Common myeloid progenitor, CD34-positive (primary cell): ENCODE data around the gene DPH7.
"Not testable (repeated sequence)": the region's sequence is repeated elsewhere in the genome, so short reads cannot be mapped to it uniquely, and the experiment has no call there.

Experiments used
- CTCF ChIA-PET: fragments of 350-600 bp; sonication (Branson Sonifier 250); formaldehyde crosslinking; loops from one replicate; lab custom pipeline; 2021; ENCODE audit warnings: antibody characterized with exemption; lab: Charles Lee
- POLR2A ChIA-PET: fragments of 350-600 bp; sonication (Branson Sonifier 250); formaldehyde crosslinking; loops from one replicate; lab custom pipeline; 2021; ENCODE audit warnings: antibody characterized with exemption; lab: Charles Lee
- DNase-seq, 3 donors: peaks; one replicate each; pipeline versions ENCODE4 v3.0.0 to v3.0.0-alpha.2; 2013
- H3K27ac ChIP-seq, 2 experiments: 1 replicate in 1 of 2; 2 replicates in 1 of 2; pipeline ENCODE4 v1.7.0; 2013; ENCODE audit warnings: inconsistent platforms in 2 of 2, low read length in 2 of 2, mild to moderate bottlenecking in 2 of 2, low read depth in 1 of 2, moderate library complexity in 1 of 2; ENCODE audit not compliant: severe bottlenecking in 2 of 2, insufficient read depth in 1 of 2, poor library complexity in 1 of 2
- H3K27me3 ChIP-seq, 5 experiments: replicated peaks in 2 of 5; 1 replicate in 3 of 5; 2 replicates in 2 of 5; pipeline versions ENCODE4 v1.6.1 to v1.7.0; 2013; ENCODE audit warnings: low read length in 4 of 5, mild to moderate bottlenecking in 2 of 5, moderate library complexity in 2 of 5, inconsistent platforms in 1 of 5; ENCODE audit not compliant: insufficient read depth in 5 of 5, control insufficient read depth in 4 of 5
- H3K36me3 ChIP-seq, 4 experiments: 1 replicate in 2 of 4; 2 replicates in 2 of 4; pipeline versions ENCODE4 v1.6.1 to v1.7.0; 2013; ENCODE audit warnings: low read length in 3 of 4, control low read depth in 1 of 4, mild to moderate bottlenecking in 1 of 4; ENCODE audit not compliant: control insufficient read depth in 4 of 4, insufficient read depth in 4 of 4
- H3K4me1 ChIP-seq, 4 experiments: 1 replicate in 3 of 4; 2 replicates in 1 of 4; pipeline versions ENCODE4 v1.6.1 to v1.7.1; 2013; ENCODE audit warnings: low read length in 3 of 4, mild to moderate bottlenecking in 3 of 4, control low read depth in 1 of 4, inconsistent platforms in 1 of 4, moderate library complexity in 1 of 4; ENCODE audit not compliant: control insufficient read depth in 4 of 4, insufficient read depth in 4 of 4; ENCODE audit errors: control extremely low read depth in 1 of 4
- H3K4me3 ChIP-seq, 7 experiments: 1 replicate in 4 of 7; 2 replicates in 3 of 7; pipeline versions ENCODE4 v1.5.1 to v1.7.0; 2013; ENCODE audit warnings: mild to moderate bottlenecking in 7 of 7, low read length in 6 of 7, moderate library complexity in 6 of 7, inconsistent platforms in 2 of 7, low read depth in 2 of 7, control low read depth in 1 of 7; ENCODE audit not compliant: insufficient read depth in 4 of 7, control insufficient read depth in 1 of 7; ENCODE audit errors: extremely low read depth in 1 of 7
- H3K9me3 ChIP-seq, 5 experiments: 1 replicate in 4 of 5; 2 replicates in 1 of 5; pipeline versions ENCODE4 v1.6.1 to v1.7.1; 2013; ENCODE audit warnings: low read length in 4 of 5, mild to moderate bottlenecking in 2 of 5, inconsistent platforms in 1 of 5, low read depth in 1 of 5, moderate library complexity in 1 of 5; ENCODE audit not compliant: control insufficient read depth in 4 of 5, insufficient read depth in 2 of 5; ENCODE audit errors: control extremely low read depth in 1 of 5
- WGBS: methylation state at CpG from one replicate; pipeline ENCODE4 v1.1.5; 2013; ENCODE audit not compliant: insufficient coverage; 5-methylcytosine and 5-hydroxymethylcytosine counted together

DPH7 gene

GRCh38 chr9:137574192-137574591 is 4.5 kb downstream of the DPH7 start:
- Histone ChIP-seq H3K4me1 (peaks cover 4 to 23% (median 14%) of the 10 kb centered on the region in 4 experiments), H3K9me3 (no peaks in the 10 kb centered on the region), H3K27ac (no peak overlapping the region), H3K36me3 (peaks cover 4 to 49% (median 33%) of the 10 kb centered on the region in 4 experiments), H3K4me3 (no peak overlapping the region), H3K27me3 (no peaks in the 10 kb centered on the region)
- DNase-seq: no peak
- POLR2A ChIA-PET: no interaction called here
- CTCF ChIA-PET: interaction anchor here (1.2 kb wide), 1 partner anchor 14 kb away, joined by 6 read pairs; no protein-coding TSS in a partner anchor
- 98% methylated on average over 10 of the region's 10 CpGs for WGBS

- ChIA-PET POLR2A (no interaction called here), CTCF (no interaction called here)
- no peaks in the 10 kb centered on the region for H3K27me3 ChIP-seq
- 98% methylated on average over 3 of the region's 3 CpGs for WGBS
- DNase-seq: no peak
- H3K36me3 ChIP-seq: peaks cover 7 to 40% (median 26%) of the 10 kb centered on the region in 4 experiments
- H3K27ac ChIP-seq: no peak overlapping the region
- H3K4me3 ChIP-seq: no peak overlapping the region
- H3K4me1 ChIP-seq: no peaks in the 10 kb centered on the region
- no peaks in the 10 kb centered on the region for H3K9me3 ChIP-seq
Measured at GRCh38 chr9:137570566-137570965, 8.2 kb downstream of the DPH7 start.

- H3K36me3 ChIP-seq: peaks cover 8 to 34% (median 21%) of the 10 kb centered on the region in 4 experiments
- no peak for DNase-seq
- CTCF ChIA-PET: interaction anchor here (0.8 kb wide), 1 partner anchor 8 kb away, joined by 3 read pairs; no protein-coding TSS in a partner anchor
- POLR2A ChIA-PET: no interaction called here
- H3K4me1 ChIP-seq: peaks cover 0 to 3% (median 0%) of the 10 kb centered on the region in 4 experiments
- H3K27ac ChIP-seq: no peak overlapping the region
- H3K9me3 ChIP-seq: no peaks in the 10 kb centered on the region
- H3K4me3 ChIP-seq: no peak overlapping the region
- 96% methylated on average over 4 of the region's 5 CpGs for WGBS
- H3K27me3 ChIP-seq: no peaks in the 10 kb centered on the region
Measured at GRCh38 chr9:137569609-137570203, 9.0 kb downstream of the DPH7 start.

GRCh38 chr9:137568445-137568844 is 10.3 kb downstream of the DPH7 start:
- POLR2A ChIA-PET, H3K27ac ChIP-seq, H3K27me3 ChIP-seq, H3K9me3 ChIP-seq, CTCF ChIA-PET, H3K4me1 ChIP-seq, H3K4me3 ChIP-seq, DNase-seq: not testable (repeated sequence)
- WGBS: 80% methylated on average over 5 of the region's 5 CpGs
- H3K36me3 ChIP-seq: peaks cover 13 to 39% (median 26%) of the 10 kb centered on the region in 4 experiments

GRCh38 chr9:137564817-137565411 is 13.8 kb downstream of the DPH7 start:
- WGBS: 96% methylated on average over 14 of the region's 18 CpGs
- Histone ChIP-seq H3K27me3 (no peaks in the 10 kb centered on the region), H3K4me1 (peaks cover 0 to 4% (median 0%) of the 10 kb centered on the region in 4 experiments), H3K9me3 (no peaks in the 10 kb centered on the region), H3K4me3 (no peak overlapping the region), H3K27ac (no peak overlapping the region), H3K36me3 (peaks cover 11 to 30% (median 24%) of the 10 kb centered on the region in 4 experiments)
- CTCF ChIA-PET: no interaction called here
- no peak for DNase-seq
- POLR2A ChIA-PET: no interaction called here

- no peaks in the 10 kb centered on the region for H3K9me3 ChIP-seq
- DNase-seq: no peak
- peaks cover 0 to 4% (median 0%) of the 10 kb centered on the region in 4 experiments for H3K4me1 ChIP-seq
- ChIA-PET CTCF (interaction anchor here (1.3 to 2.4 kb wide), 2 partner anchors 12 to 103 kb away, joined by 3 to 7 read pairs; partner anchors contain the start of gene MRPL41), POLR2A (no interaction called here)
- no peak overlapping the region for H3K27ac ChIP-seq
- no peak overlapping the region for H3K4me3 ChIP-seq
- 100% methylated on average over 6 of the region's 10 CpGs for WGBS
- H3K36me3 ChIP-seq: peaks cover 12 to 35% (median 28%) of the 10 kb centered on the region in 4 experiments
- H3K27me3 ChIP-seq: no peaks in the 10 kb centered on the region
Measured at GRCh38 chr9:137564134-137564533, 14.6 kb downstream of the DPH7 start.

GRCh38 chr9:137558127-137558526 is 20.6 kb downstream of the DPH7 start:
- ChIA-PET CTCF (interaction anchor here (1.7 kb wide), 1 partner anchor 24 kb away, joined by 5 read pairs; no protein-coding TSS in a partner anchor), POLR2A (no interaction called here)
- 100% methylated on average over 1 of the region's 4 CpGs for WGBS
- no peak overlapping the region for H3K4me3 ChIP-seq
- H3K36me3 ChIP-seq: peaks cover 6 to 48% (median 36%) of the 10 kb centered on the region in 4 experiments
- no peaks in the 10 kb centered on the region for H3K27me3 ChIP-seq
- DNase-seq: no peak
- H3K27ac ChIP-seq: no peak overlapping the region
- H3K9me3 ChIP-seq: no peaks in the 10 kb centered on the region
- no peaks in the 10 kb centered on the region for H3K4me1 ChIP-seq
